HCT116 (cell line): ENCODE results near the gene TNFRSF21. TPM values are rescaled to one million over a fixed set of nuclear protein-coding genes. Genes with fewer than 3 reads are reported as not detected.

Experiments
- ATAC-seq: fragments of 200-7000 bp; cut with Tn5 transposase; 2 replicates; pipeline ENCODE4 v1.9.1; 2020; ENCODE audit warnings: mild to moderate bottlenecking, moderate library complexity
- BruUV-seq: library from RNA; stranded (reverse); fragments of 400-500 nt; replicated peaks from 2 replicates; lab custom pipeline; 2021; lab: Mats Ljungman, UMichigan
- CTCF ChIA-PET: fragments of 300-600 bp; sonication (Branson Sonifier 250); formaldehyde crosslinking; loops from one replicate; lab custom pipeline; 2021; ENCODE audit warnings: antibody characterized with exemption; lab: Charles Lee
- POLR2A ChIA-PET: fragments of 300-600, 350-600 bp; sonication (Branson Sonifier 250); formaldehyde crosslinking; loops from one replicate; lab custom pipeline; 2021; ENCODE audit warnings: antibody characterized with exemption; lab: Charles Lee
- RAD21 ChIA-PET, 2 experiments: fragments of 300-600 bp; sonication (Branson Sonifier 250); formaldehyde crosslinking; loops; one replicate each; lab custom pipeline; 2023; ENCODE audit warnings: low total read pairs in 2 of 2; ENCODE audit not compliant: uncharacterized antibody in 2 of 2, unreplicated experiment in 2 of 2, low non-redundant PET in 1 of 2; lab: Charles Lee
- DNase-seq: peaks from one replicate; pipeline ENCODE4 v3.0.0-alpha.2; 2010; ENCODE audit warnings: low read depth, low spot score
- H2AFZ ChIP-seq: fragments of 200-600 bp; shearing (Covaris generic), sonication (generic); 2 replicates; pipeline ENCODE4 v1.6.1; 2017; ENCODE audit warnings: low read depth, mixed run types, mixed read lengths, antibody characterized with exemption, low read length; ENCODE audit not compliant: poor library complexity, severe bottlenecking
- H3K27ac ChIP-seq: 2 replicates; pipeline ENCODE4 v1.5.1; 2012; ENCODE audit warnings: low read depth, low read length
- H3K27me3 ChIP-seq: fragments of 200-600 bp; sonication (generic); 2 replicates; pipeline ENCODE4 v1.6.1; 2016; ENCODE audit warnings: mixed run types, low read length, mixed read lengths; ENCODE audit not compliant: insufficient read depth
- H3K36me3 ChIP-seq, 2 experiments: fragments of 200-500 bp in 1 of 2; fragments of 200-600 bp in 1 of 2; sonication (Bioruptor generic) in 1 of 2; sonication (generic) in 1 of 2; 2 replicates each; pipeline versions ENCODE4 v1.5.1 to v1.6.1; 2014 to 2016; ENCODE audit warnings: low read length in 2 of 2, inconsistent platforms in 1 of 2, mixed read lengths in 1 of 2, mixed run types in 1 of 2; ENCODE audit not compliant: insufficient read depth in 2 of 2, control insufficient read depth in 1 of 2
- H3K4me1 ChIP-seq, 2 experiments: fragments of 200-600 bp in 1 of 2; sonication (generic) in 1 of 2; 2 replicates each; pipeline versions ENCODE4 v1.5.1 to v1.6.1; 2012 to 2017; ENCODE audit warnings: low read length in 2 of 2, inconsistent platforms in 1 of 2, mild to moderate bottlenecking in 1 of 2, mixed read lengths in 1 of 2, mixed run types in 1 of 2, moderate library complexity in 1 of 2; ENCODE audit not compliant: insufficient read depth in 2 of 2, control insufficient read depth in 1 of 2
- H3K4me2 ChIP-seq: fragments of 200-600 bp; sonication (generic); 2 replicates; pipeline ENCODE4 v1.6.1; 2017; ENCODE audit warnings: mixed run types, low read length, mixed read lengths
- H3K4me3 ChIP-seq, 2 experiments: fragments of 200-600 bp in 1 of 2; sonication (generic) in 1 of 2; replicated peaks in 1 of 2; 2 replicates each; pipeline ENCODE4 v1.5.1; 2011 to 2016; ENCODE audit warnings: low read length in 2 of 2, control low read depth in 1 of 2, low read depth in 1 of 2, mild to moderate bottlenecking in 1 of 2, mixed read lengths in 1 of 2, mixed run types in 1 of 2
- H3K79me2 ChIP-seq: fragments of 200-600 bp; sonication (generic); 2 replicates; pipeline ENCODE4 v1.6.1; 2017; ENCODE audit warnings: mild to moderate bottlenecking, mixed run types, low read length, moderate library complexity, mixed read lengths; ENCODE audit not compliant: insufficient read depth
- H3K9ac ChIP-seq: fragments of 200-600 bp; sonication (generic); 2 replicates; pipeline ENCODE4 v1.6.1; 2016; ENCODE audit warnings: low read length, mixed read lengths
- H3K9me2 ChIP-seq: fragments of 200-600 bp; sonication (generic), shearing (Covaris generic); 2 replicates; pipeline ENCODE4 v1.6.1; 2017; ENCODE audit warnings: mixed run types, mild to moderate bottlenecking, moderate library complexity; ENCODE audit not compliant: insufficient read depth
- H3K9me3 ChIP-seq, 2 experiments: fragments of 200-500 bp in 1 of 2; fragments of 200-600 bp in 1 of 2; sonication (Bioruptor generic) in 1 of 2; sonication (generic) in 1 of 2; 2 replicates each; pipeline ENCODE4 v1.6.1; 2014 to 2017; ENCODE audit warnings: low read length in 2 of 2, mixed read lengths in 2 of 2, inconsistent platforms in 1 of 2, low read depth in 1 of 2, mild to moderate bottlenecking in 1 of 2, mixed run types in 1 of 2, moderate library complexity in 1 of 2; ENCODE audit not compliant: control insufficient read depth in 1 of 2, insufficient read depth in 1 of 2
- H4K20me1 ChIP-seq: fragments of 200-600 bp; sonication (generic), shearing (Covaris generic); 2 replicates; pipeline ENCODE4 v1.6.1; 2017; ENCODE audit warnings: mixed run types, mild to moderate bottlenecking, moderate library complexity; ENCODE audit not compliant: insufficient read depth
- ATF3 ChIP-seq: IDR thresholded peaks from 2 replicates; pipeline ENCODE4 v1.6.1; 2012
- CBX3 ChIP-seq: IDR thresholded peaks from 2 replicates; pipeline ENCODE4 v1.6.1; 2012; ENCODE audit warnings: low read depth
- CEBPB ChIP-seq: IDR thresholded peaks from 2 replicates; pipeline ENCODE4 v1.6.1; 2012; ENCODE audit warnings: low read depth
- CTCF ChIP-seq, 3 experiments: fragments of 200-600 bp in 1 of 3; sonication (generic) in 1 of 3; IDR thresholded peaks in 2 of 3; conservative IDR thresholded peaks in 1 of 3; 2 replicates each; pipeline ENCODE4 v1.5.1; 2012 to 2017; ENCODE audit warnings: low read depth in 2 of 3, low read length in 2 of 3, antibody characterized with exemption in 1 of 3, borderline replicate concordance in 1 of 3, control low read depth in 1 of 3, mild to moderate bottlenecking in 1 of 3, mixed read lengths in 1 of 3, mixed run types in 1 of 3, moderate library complexity in 1 of 3; ENCODE audit not compliant: insufficient read depth in 1 of 3
- ELF1 ChIP-seq: IDR thresholded peaks from 2 replicates; pipeline ENCODE4 v1.6.1; 2012; ENCODE audit warnings: low read depth, borderline replicate concordance
- EZH2phosphoT487 ChIP-seq: fragments of 200-600 bp; IDR thresholded peaks from 2 replicates; pipeline ENCODE4 v1.6.1; 2018; ENCODE audit warnings: antibody characterized with exemption, borderline replicate concordance
- JUND ChIP-seq: IDR thresholded peaks from 2 replicates; pipeline ENCODE4 v1.6.1; 2012
- MAX ChIP-seq: IDR thresholded peaks from 2 replicates; pipeline ENCODE4 v1.6.1; 2012
- POLR2A ChIP-seq: IDR thresholded peaks from 2 replicates; pipeline ENCODE4 v1.7.0; 2011; ENCODE audit warnings: borderline replicate concordance; ENCODE audit not compliant: insufficient read depth, insufficient read length; ENCODE audit errors: extremely low read depth
- POLR2AphosphoS5 ChIP-seq: IDR thresholded peaks from 2 replicates; pipeline ENCODE4 v1.6.1; 2011; ENCODE audit warnings: mild to moderate bottlenecking, low read depth, low read length, moderate library complexity
- RAD21 ChIP-seq: IDR thresholded peaks from 2 replicates; pipeline ENCODE4 v1.6.1; 2012; ENCODE audit warnings: low read depth, mild to moderate bottlenecking
- SIN3A ChIP-seq: IDR thresholded peaks from 2 replicates; pipeline ENCODE4 v1.6.1; 2012; ENCODE audit warnings: low read depth
- SP1 ChIP-seq: IDR thresholded peaks from 2 replicates; pipeline ENCODE4 v1.6.1; 2012; ENCODE audit warnings: low read depth
- TCF7L2 ChIP-seq: IDR thresholded peaks from 2 replicates; pipeline ENCODE4 v1.7.0; 2011; ENCODE audit warnings: borderline replicate concordance, inconsistent platforms; ENCODE audit not compliant: insufficient read depth, insufficient read length; ENCODE audit errors: extremely low read depth
- YY1 ChIP-seq: IDR thresholded peaks from 2 replicates; pipeline ENCODE4 v1.6.1; 2011; ENCODE audit warnings: low read length, low read depth, moderate library complexity, mild to moderate bottlenecking; ENCODE audit not compliant: insufficient replicate concordance; ENCODE audit errors: extremely low read depth
- ZBTB33 ChIP-seq: IDR thresholded peaks from 2 replicates; pipeline ENCODE4 v1.6.1; 2011; ENCODE audit warnings: mild to moderate bottlenecking, low read length, moderate library complexity; ENCODE audit not compliant: insufficient replicate concordance; ENCODE audit errors: extremely low read depth
- ZFX ChIP-seq: fragments of 450-650 bp; IDR thresholded peaks from 2 replicates; pipeline ENCODE4 v1.6.1; 2017
- ZNF274 ChIP-seq: fragments of 200-500 bp; sonication (Bioruptor generic); IDR thresholded peaks from 2 replicates; pipeline ENCODE4 v1.6.1; 2014; ENCODE audit warnings: mild to moderate bottlenecking, low read depth, low read length, inconsistent platforms
- intact Hi-C: fragments of 100-400 bp; cut with micrococcal nuclease; formaldehyde crosslinking; loops from 2 replicates; pipeline ENCODE4 v1.10.0; 2022
- total RNA-seq: library from RNA; stranded (reverse); gene quantifications from one replicate; pipeline ENCODE4 v1.2.1, GENCODE V29; 2021; ENCODE audit not compliant: unreplicated experiment

Gene TNFRSF21
- total RNA-seq, 1 experiment from 2014 or later, result 48.3 TPM

GRCh38 chr6:47292944-47293343 lies 16.8 kb downstream of the TNFRSF21 start (continued):
- no peak for TF ChIP-seq ZFX
- no peak for TF ChIP-seq MAX
- no peak for TF ChIP-seq CEBPB

GRCh38 chr6:47292027-47292426 lies 17.7 kb downstream of the TNFRSF21 start:
- Histone ChIP-seq H3K27me3 (no peaks in the 10 kb centered on the region), H4K20me1 (no peaks in the 10 kb centered on the region), H3K4me3 (no peak overlapping the region), H3K9me3 (no peaks in the 10 kb centered on the region), H3K79me2 (peaks cover 93% of the 10 kb centered on the region), H3K9ac (no peak overlapping the region), H3K4me2 (no peak overlapping the region), H3K36me3 (no peaks in the 10 kb centered on the region), H3K27ac (no peak overlapping the region), H3K4me1 (peaks cover 0 to 12% of the 10 kb centered on the region in 2 experiments; a peak in 1 of 4 replicates), H2AFZ (no peak overlapping the region), H3K9me2 (no peaks in the 10 kb centered on the region)
- RAD21 ChIA-PET, result no interaction called here
- BruUV-seq, result no TSS peak
- CTCF ChIA-PET, result no interaction called here
- TF ChIP-seq EZH2phosphoT487, result no peak
- TF ChIP-seq MAX, result no peak
- no peak for TF ChIP-seq CBX3
- no peak for TF ChIP-seq YY1
- TF ChIP-seq POLR2AphosphoS5, result no peak
- no peak for TF ChIP-seq ATF3
- TF ChIP-seq CTCF (IDR thresholded peaks at IDR 0.05 in 2 of 3, conservative IDR thresholded peaks at IDR 0.05 in 1 of 3; ENCODE audit: borderline replicate concordance in 1 of 3, insufficient read depth in 1 of 3, low read depth in 2 of 3, low read length in 2 of 3), result no peak
- no peak for TF ChIP-seq JUND
- TF ChIP-seq TCF7L2, result no peak
- no peak for TF ChIP-seq ZNF274
- TF ChIP-seq RAD21, result no peak
- TF ChIP-seq ZBTB33, result no peak
- TF ChIP-seq POLR2A, result no peak
- no peak for TF ChIP-seq ELF1
- no peak for TF ChIP-seq SIN3A
- TF ChIP-seq ZFX, result no peak
- TF ChIP-seq SP1, result no peak
- intact Hi-C loops, result no loop called here
- ATAC-seq, result no peak
- POLR2A ChIA-PET, result interaction anchor here (1.1 to 1.8 kb wide), 3 partner anchors 14 to 49 kb away, joined by 3 to 4 read pairs (median 3); no protein-coding TSS in a partner anchor
- DNase-seq, result no peak
